ENCODE measurements around the gene CA10.

The CA10 gene

DNA sequence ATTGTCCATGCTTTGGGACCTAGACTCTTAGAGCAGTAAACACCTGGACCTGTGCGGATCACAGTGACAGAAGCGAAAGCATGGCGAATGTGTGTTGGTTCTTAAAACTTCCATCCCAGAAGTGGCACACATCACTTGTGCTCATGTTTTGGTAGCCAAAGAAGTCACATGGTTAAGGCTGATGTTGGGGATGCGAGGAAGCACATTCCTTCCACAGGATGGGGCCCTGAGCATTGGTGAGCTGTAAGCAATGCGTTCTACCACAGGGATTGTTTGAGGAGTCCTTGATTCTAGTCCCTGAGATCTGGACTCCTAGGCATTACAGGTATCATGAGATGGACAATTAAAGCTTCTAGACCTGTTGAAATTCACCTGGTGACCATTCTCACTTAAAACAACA is 522.2 kb downstream of the CA10 start:
- TF ChIP-seq YY1 (IDR thresholded peaks at IDR 0.05; ENCODE audit: insufficient read depth, insufficient read length) (no peak), SUZ12 (IDR thresholded peaks at IDR 0.05; ENCODE audit: extremely low read depth, insufficient read depth, insufficient read length) (no peak), ZNF274 (IDR thresholded peaks at IDR 0.05; ENCODE audit: low read depth, low read length) (no peak)
- no peak overlapping the region for H3K9ac ChIP-seq (ENCODE audit: insufficient read length, low read depth)
- H3K4me1 ChIP-seq (ENCODE audit: insufficient read depth, insufficient read length) = peaks cover 8% of the 10 kb centered on the region
- H3K9me3 ChIP-seq (ENCODE audit: insufficient read depth, low read length) = no peaks in the 10 kb centered on the region
- no peaks in the 10 kb centered on the region for H3K27me3 ChIP-seq (ENCODE audit: insufficient read depth, insufficient read length)
- no peak overlapping the region for H3K4me3 ChIP-seq (ENCODE audit: insufficient read length, low read depth)
- DNase-seq (ENCODE audit: low read depth, low spot score) = peak; percentile 32
- H3K36me3 ChIP-seq (ENCODE audit: insufficient read depth, insufficient read length, low read length) = no peaks in the 10 kb centered on the region

- Histone ChIP-seq H3K9me3 (ENCODE audit: insufficient read depth, low read length) (no peaks in the 10 kb centered on the region), H3K4me1 (ENCODE audit: insufficient read depth, insufficient read length) (no peaks in the 10 kb centered on the region), H3K36me3 (ENCODE audit: insufficient read depth, insufficient read length, low read length) (no peaks in the 10 kb centered on the region), H3K9ac (ENCODE audit: insufficient read length, low read depth) (no peak overlapping the region), H3K27me3 (ENCODE audit: insufficient read depth, insufficient read length) (no peaks in the 10 kb centered on the region), H3K4me3 (ENCODE audit: insufficient read length, low read depth) (no peak overlapping the region)
- TF ChIP-seq YY1 (IDR thresholded peaks at IDR 0.05; ENCODE audit: insufficient read depth, insufficient read length) (no peak), ZNF274 (IDR thresholded peaks at IDR 0.05; ENCODE audit: low read depth, low read length) (no peak), SUZ12 (IDR thresholded peaks at IDR 0.05; ENCODE audit: extremely low read depth, insufficient read depth, insufficient read length) (no peak)
- no peak for DNase-seq (ENCODE audit: low read depth, low spot score)
Observed at GRCh38 chr17:51630101-51630671, 528.3 kb downstream of the CA10 start.

DNA sequence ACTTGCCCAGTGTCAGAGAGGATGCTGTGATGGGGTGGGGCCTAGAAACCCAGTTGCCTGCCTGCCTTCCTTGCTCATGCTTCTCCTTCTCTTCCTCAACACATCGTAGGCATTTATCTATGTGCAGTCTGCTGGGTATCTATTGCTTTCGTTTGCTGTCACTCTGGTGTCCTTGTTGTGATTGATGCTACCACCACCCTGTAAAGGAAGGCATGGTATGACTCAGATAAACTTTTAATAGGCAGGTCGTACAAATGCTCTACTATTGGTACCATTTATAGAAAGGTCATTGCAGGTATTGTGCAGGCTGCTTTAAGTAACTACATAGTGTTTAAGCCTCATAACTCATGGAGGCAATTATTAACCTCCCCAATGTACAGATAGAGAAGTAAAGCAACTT is 529.3 kb downstream of the CA10 start:
- TF ChIP-seq YY1 (IDR thresholded peaks at IDR 0.05; ENCODE audit: insufficient read depth, insufficient read length) = no peak
- no peak for TF ChIP-seq ZNF274 (IDR thresholded peaks at IDR 0.05; ENCODE audit: low read depth, low read length)
- TF ChIP-seq SUZ12 (IDR thresholded peaks at IDR 0.05; ENCODE audit: extremely low read depth, insufficient read depth, insufficient read length) = no peak

DNA sequence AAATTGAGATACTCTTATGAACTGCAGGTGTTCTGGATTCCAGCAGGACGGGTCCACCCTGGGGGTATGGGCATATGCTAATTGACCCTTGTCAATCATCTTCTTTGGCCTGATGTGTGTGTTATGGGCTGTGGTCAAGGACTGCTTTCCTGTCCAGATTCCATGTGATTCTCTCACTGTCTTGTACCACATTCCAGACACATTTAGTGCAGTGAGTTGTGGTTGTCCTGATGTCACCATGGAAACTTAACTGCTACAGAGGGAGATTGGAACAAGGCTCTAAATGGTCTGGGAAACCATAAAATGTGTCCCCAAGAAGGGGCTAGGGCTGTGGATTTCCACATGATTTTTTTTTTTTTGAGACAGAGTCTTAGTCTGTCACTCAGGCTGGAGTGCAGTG is 530.7 kb downstream of the CA10 start:
- Histone ChIP-seq H3K36me3 (ENCODE audit: insufficient read depth, insufficient read length, low read length) (no peaks in the 10 kb centered on the region), H3K4me3 (ENCODE audit: insufficient read length, low read depth) (no peak overlapping the region), H3K9me3 (ENCODE audit: insufficient read depth, low read length) (no peaks in the 10 kb centered on the region), H3K27me3 (ENCODE audit: insufficient read depth, insufficient read length) (no peaks in the 10 kb centered on the region), H3K4me1 (ENCODE audit: insufficient read depth, insufficient read length) (no peaks in the 10 kb centered on the region), H3K9ac (ENCODE audit: insufficient read length, low read depth) (no peak overlapping the region)
- TF ChIP-seq YY1 (IDR thresholded peaks at IDR 0.05; ENCODE audit: insufficient read depth, insufficient read length) (no peak), SUZ12 (IDR thresholded peaks at IDR 0.05; ENCODE audit: extremely low read depth, insufficient read depth, insufficient read length) (no peak), ZNF274 (IDR thresholded peaks at IDR 0.05; ENCODE audit: low read depth, low read length) (no peak)
- DNase-seq (ENCODE audit: low read depth, low spot score) = no peak

More for the DNA sequence above, 529.3 kb downstream of the CA10 start:
- Histone ChIP-seq H3K4me1 (ENCODE audit: insufficient read depth, insufficient read length) (no peaks in the 10 kb centered on the region), H3K36me3 (ENCODE audit: insufficient read depth, insufficient read length, low read length) (no peaks in the 10 kb centered on the region), H3K9ac (ENCODE audit: insufficient read length, low read depth) (no peak overlapping the region), H3K4me3 (ENCODE audit: insufficient read length, low read depth) (no peak overlapping the region), H3K9me3 (ENCODE audit: insufficient read depth, low read length) (no peaks in the 10 kb centered on the region), H3K27me3 (ENCODE audit: insufficient read depth, insufficient read length) (no peaks in the 10 kb centered on the region)
- no peak for DNase-seq (ENCODE audit: low read depth, low spot score)

- Histone ChIP-seq H3K9me3 (ENCODE audit: insufficient read depth, low read length) (no peaks in the 10 kb centered on the region), H3K4me3 (ENCODE audit: insufficient read length, low read depth) (no peak overlapping the region), H3K4me1 (ENCODE audit: insufficient read depth, insufficient read length) (no peaks in the 10 kb centered on the region), H3K36me3 (ENCODE audit: insufficient read depth, insufficient read length, low read length) (no peaks in the 10 kb centered on the region), H3K9ac (ENCODE audit: insufficient read length, low read depth) (no peak overlapping the region), H3K27me3 (ENCODE audit: insufficient read depth, insufficient read length) (no peaks in the 10 kb centered on the region)
- TF ChIP-seq ZNF274 (IDR thresholded peaks at IDR 0.05; ENCODE audit: low read depth, low read length) = no peak
- no peak for TF ChIP-seq YY1 (IDR thresholded peaks at IDR 0.05; ENCODE audit: insufficient read depth, insufficient read length)
- no peak for TF ChIP-seq SUZ12 (IDR thresholded peaks at IDR 0.05; ENCODE audit: extremely low read depth, insufficient read depth, insufficient read length)
- no peak for DNase-seq (ENCODE audit: low read depth, low spot score)
Observed at GRCh38 chr17:51618476-51618875, 540.0 kb downstream of the CA10 start.

DNA sequence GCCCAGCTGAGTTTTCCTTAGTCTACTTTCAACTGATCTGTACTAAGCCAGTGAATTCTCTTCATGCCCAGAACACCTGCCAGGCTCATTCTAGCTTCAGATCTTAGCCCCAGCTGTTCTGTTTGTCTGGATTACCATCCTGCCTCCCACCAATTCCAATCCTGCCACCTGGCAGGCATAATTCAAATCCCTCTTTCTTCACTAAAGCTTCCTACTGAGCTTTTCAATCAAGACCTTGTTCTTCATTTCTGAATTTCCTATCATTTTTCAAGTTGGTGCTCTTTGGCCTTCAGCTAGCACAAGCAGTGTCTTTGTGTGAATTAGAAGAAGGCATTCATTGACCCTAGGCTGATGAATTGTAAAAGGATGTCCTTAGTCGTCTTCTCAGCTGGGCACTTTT is 540.5 kb downstream of the CA10 start:
- DNase-seq (ENCODE audit: low read depth, low spot score) = no peak
- H3K9me3 ChIP-seq (ENCODE audit: insufficient read depth, low read length) = no peaks in the 10 kb centered on the region
- H3K36me3 ChIP-seq (ENCODE audit: insufficient read depth, insufficient read length, low read length) = no peaks in the 10 kb centered on the region
- no peaks in the 10 kb centered on the region for H3K27me3 ChIP-seq (ENCODE audit: insufficient read depth, insufficient read length)
- TF ChIP-seq SUZ12 (IDR thresholded peaks at IDR 0.05; ENCODE audit: extremely low read depth, insufficient read depth, insufficient read length) (no peak), ZNF274 (IDR thresholded peaks at IDR 0.05; ENCODE audit: low read depth, low read length) (no peak), YY1 (IDR thresholded peaks at IDR 0.05; ENCODE audit: insufficient read depth, insufficient read length) (no peak)
- H3K4me1 ChIP-seq (ENCODE audit: insufficient read depth, insufficient read length) = no peaks in the 10 kb centered on the region
- no peak overlapping the region for H3K9ac ChIP-seq (ENCODE audit: insufficient read length, low read depth)
- no peak overlapping the region for H3K4me3 ChIP-seq (ENCODE audit: insufficient read length, low read depth)

GRCh38 chr17:51613255-51613654 is 545.3 kb downstream of the CA10 start:
- H3K9me3 ChIP-seq (ENCODE audit: insufficient read depth, low read length) = no peaks in the 10 kb centered on the region
- H3K4me3 ChIP-seq (ENCODE audit: insufficient read length, low read depth) = no peak overlapping the region
- H3K27me3 ChIP-seq (ENCODE audit: insufficient read depth, insufficient read length) = no peaks in the 10 kb centered on the region
- H3K4me1 ChIP-seq (ENCODE audit: insufficient read depth, insufficient read length) = no peaks in the 10 kb centered on the region
- no peak for DNase-seq (ENCODE audit: low read depth, low spot score)
- no peak overlapping the region for H3K9ac ChIP-seq (ENCODE audit: insufficient read length, low read depth)
- no peak for TF ChIP-seq YY1 (IDR thresholded peaks at IDR 0.05; ENCODE audit: insufficient read depth, insufficient read length)
- no peak for TF ChIP-seq ZNF274 (IDR thresholded peaks at IDR 0.05; ENCODE audit: low read depth, low read length)
- no peak for TF ChIP-seq SUZ12 (IDR thresholded peaks at IDR 0.05; ENCODE audit: extremely low read depth, insufficient read depth, insufficient read length)
- no peaks in the 10 kb centered on the region for H3K36me3 ChIP-seq (ENCODE audit: insufficient read depth, insufficient read length, low read length)
